Measurements from ENCODE around the gene LMBR1.

DNA sequence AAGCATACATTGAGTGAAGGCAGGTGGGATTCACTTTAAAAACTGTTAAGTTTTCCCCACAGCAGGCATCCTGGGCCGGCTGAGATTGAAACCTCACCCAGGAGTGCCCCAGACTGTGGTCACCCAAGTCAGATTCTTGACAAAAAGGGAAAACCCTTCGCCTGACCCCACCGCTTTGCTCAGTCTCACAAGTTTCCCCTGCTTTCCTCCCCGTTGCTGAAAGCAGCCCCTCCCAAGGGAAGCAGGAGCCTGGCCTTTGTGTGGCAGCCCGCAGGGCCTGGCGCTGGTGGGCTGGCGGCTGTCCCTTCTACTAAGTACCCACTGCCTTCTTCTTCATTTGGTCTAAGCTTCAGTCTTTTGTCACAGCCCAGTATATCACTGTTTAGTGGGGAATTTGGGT lies 236.4 kb downstream of the LMBR1 start:
- TF ChIP-seq, protein P1, sequence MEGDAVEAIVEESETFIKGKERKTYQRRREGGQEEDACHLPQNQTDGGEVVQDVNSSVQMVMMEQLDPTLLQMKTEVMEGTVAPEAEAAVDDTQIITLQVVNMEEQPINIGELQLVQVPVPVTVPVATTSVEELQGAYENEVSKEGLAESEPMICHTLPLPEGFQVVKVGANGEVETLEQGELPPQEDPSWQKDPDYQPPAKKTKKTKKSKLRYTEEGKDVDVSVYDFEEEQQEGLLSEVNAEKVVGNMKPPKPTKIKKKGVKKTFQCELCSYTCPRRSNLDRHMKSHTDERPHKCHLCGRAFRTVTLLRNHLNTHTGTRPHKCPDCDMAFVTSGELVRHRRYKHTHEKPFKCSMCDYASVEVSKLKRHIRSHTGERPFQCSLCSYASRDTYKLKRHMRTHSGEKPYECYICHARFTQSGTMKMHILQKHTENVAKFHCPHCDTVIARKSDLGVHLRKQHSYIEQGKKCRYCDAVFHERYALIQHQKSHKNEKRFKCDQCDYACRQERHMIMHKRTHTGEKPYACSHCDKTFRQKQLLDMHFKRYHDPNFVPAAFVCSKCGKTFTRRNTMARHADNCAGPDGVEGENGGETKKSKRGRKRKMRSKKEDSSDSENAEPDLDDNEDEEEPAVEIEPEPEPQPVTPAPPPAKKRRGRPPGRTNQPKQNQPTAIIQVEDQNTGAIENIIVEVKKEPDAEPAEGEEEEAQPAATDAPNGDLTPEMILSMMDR (IDR thresholded peaks at IDR 0.05; ENCODE audit: poor library complexity, severe bottlenecking) = no peak
- TF ChIP-seq POLR2AphosphoS5 (IDR thresholded peaks at IDR 0.05) (no peak), TAF1 (IDR thresholded peaks at IDR 0.05; ENCODE audit: low read depth) (no peak)
- TF ChIP-seq, protein P2, sequence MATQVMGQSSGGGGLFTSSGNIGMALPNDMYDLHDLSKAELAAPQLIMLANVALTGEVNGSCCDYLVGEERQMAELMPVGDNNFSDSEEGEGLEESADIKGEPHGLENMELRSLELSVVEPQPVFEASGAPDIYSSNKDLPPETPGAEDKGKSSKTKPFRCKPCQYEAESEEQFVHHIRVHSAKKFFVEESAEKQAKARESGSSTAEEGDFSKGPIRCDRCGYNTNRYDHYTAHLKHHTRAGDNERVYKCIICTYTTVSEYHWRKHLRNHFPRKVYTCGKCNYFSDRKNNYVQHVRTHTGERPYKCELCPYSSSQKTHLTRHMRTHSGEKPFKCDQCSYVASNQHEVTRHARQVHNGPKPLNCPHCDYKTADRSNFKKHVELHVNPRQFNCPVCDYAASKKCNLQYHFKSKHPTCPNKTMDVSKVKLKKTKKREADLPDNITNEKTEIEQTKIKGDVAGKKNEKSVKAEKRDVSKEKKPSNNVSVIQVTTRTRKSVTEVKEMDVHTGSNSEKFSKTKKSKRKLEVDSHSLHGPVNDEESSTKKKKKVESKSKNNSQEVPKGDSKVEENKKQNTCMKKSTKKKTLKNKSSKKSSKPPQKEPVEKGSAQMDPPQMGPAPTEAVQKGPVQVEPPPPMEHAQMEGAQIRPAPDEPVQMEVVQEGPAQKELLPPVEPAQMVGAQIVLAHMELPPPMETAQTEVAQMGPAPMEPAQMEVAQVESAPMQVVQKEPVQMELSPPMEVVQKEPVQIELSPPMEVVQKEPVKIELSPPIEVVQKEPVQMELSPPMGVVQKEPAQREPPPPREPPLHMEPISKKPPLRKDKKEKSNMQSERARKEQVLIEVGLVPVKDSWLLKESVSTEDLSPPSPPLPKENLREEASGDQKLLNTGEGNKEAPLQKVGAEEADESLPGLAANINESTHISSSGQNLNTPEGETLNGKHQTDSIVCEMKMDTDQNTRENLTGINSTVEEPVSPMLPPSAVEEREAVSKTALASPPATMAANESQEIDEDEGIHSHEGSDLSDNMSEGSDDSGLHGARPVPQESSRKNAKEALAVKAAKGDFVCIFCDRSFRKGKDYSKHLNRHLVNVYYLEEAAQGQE (IDR thresholded peaks at IDR 0.05; ENCODE audit: borderline replicate concordance) = no peak
